Measurements from ENCODE around the gene PDZD2.
"Not testable (repeated sequence)": the region's sequence is repeated elsewhere in the genome, so short reads cannot be mapped to it uniquely, and the experiment has no call there.

PDZD2 gene

GRCh38 chr5:31638748-31639418 is at the start of gene PDZD2:
TSS of gene PDZD2 (plus strand) at chr5:31639131.
- no peak for DNase-seq

DNA sequence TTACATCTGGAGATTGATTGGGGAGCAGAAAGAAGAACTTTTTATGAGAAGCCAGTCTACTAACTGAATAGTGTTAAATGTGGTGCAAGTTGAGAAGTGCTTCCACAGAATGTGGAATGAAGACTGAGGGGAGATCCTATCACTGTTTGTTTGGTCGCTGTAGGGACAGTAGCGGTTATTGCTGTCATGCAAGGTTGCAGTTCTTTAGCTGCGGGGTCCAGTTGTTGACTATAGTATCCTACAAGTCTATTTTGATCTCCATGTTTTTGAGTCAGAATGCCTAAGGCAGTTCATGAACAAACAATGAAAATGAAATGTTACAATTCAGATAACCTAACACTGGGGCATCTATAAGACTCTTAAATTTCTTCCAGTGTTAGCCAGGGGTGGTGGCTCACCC is 45.3 kb upstream of the PDZD2 start:
- DNase-seq, result no peak

GRCh38 chr5:31596354-31596753 is 42.6 kb upstream of the PDZD2 start:
- DNase-seq, result no peak

GRCh38 chr5:31598640-31599611 is 40.0 kb upstream of the PDZD2 start:
- no peak for DNase-seq

GRCh38 chr5:31602305-31602704 is 36.6 kb upstream of the PDZD2 start:
- DNase-seq, result not testable (repeated sequence)

- no peak for DNase-seq
Measured at GRCh38 chr5:31604240-31604639, 34.7 kb upstream of the PDZD2 start.

- no peak for DNase-seq
Measured at GRCh38 chr5:31604644-31605043, 34.3 kb upstream of the PDZD2 start.

- no peak for DNase-seq
Measured at GRCh38 chr5:31605920-31606319, 33.0 kb upstream of the PDZD2 start.

GRCh38 chr5:31607546-31607945 is 31.4 kb upstream of the PDZD2 start:
- DNase-seq, result no peak

- DNase-seq, result no peak
Measured at GRCh38 chr5:31611002-31611401, 27.9 kb upstream of the PDZD2 start.

DNA sequence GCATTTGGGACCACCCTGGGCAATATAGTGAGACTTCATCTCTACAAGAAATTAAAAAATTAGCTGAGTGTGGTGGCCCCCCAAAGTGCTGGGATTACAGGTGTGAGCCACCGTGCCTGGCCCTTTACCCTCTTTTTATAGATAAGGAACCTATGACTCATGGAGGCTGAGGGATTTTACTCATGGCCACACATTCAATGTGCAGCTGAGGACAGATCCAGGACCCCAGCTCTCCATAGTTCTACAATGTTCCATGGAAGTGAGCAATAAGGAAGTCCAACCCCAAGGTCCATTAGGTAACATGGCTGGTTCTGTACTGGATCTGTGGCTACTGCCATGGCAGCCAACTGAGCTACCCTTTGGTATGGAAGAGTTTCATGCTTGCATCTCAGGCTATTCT is 25.3 kb upstream of the PDZD2 start:
- DNase-seq, result no peak

DNA sequence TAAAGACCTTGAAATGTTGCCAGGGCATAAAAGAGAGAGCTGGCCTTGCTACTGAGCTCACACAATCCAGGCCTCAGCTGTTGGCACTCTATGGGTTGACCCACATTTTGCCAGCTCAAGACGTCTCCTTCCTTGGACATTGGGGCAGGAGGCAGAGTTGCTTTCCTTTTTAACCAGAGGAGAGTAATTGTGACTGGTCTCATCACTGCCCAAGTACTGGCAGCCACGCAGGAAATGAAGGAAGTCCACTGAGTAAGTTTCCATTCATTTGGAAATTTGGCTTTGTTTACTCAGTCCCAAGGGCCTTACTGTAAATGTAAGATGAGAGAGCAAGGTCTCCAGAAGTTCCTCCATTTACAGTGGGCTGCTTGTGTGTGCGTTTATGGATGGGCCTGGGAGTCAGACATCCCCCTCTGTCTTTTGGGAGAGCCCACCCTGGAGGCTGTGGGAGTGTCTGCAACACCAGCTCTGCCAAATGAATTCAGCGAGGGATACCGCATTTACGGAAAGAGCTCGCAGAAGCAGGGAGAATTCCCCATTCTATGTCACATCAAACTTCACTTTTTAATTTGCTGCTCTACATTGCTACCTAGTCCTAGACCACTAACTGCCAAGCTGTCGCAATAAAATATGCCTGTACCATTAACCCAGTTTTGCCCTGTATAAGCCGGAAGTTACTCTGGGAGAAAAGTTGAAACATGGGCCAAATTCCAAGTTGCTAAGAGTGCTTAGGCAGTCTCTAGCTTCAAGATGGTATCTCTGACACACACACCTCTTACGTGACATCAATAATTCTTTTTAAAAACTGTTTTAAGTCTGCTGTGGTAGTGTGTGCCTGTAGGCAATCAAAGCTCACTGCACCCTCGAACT is 24.5 kb upstream of the PDZD2 start:
- no peak for DNase-seq

- no peak for DNase-seq
Measured at GRCh38 chr5:31617867-31618266, 21.1 kb upstream of the PDZD2 start.

GRCh38 chr5:31620026-31620425 is 18.9 kb upstream of the PDZD2 start:
- no peak for DNase-seq

GRCh38 chr5:31623249-31623648 is 15.7 kb upstream of the PDZD2 start:
- no peak for DNase-seq

DNA sequence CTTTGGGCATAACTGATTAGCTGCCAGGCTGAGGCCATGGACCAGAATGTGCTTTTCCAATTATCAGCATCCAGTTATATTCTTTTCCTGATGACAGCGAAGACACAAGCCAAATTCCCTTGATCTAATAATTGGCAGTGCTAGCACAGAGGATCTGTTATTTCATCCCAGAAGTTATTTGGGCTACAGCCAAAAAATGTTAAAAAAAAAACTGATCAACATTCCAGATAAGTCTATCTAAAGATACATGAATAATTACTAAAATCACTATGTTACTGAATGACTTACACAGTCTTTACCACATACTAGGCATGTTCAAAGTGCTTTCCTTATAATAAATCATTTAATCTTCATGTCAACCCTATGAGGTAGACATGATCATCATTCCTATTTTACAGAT is 13.5 kb upstream of the PDZD2 start:
- no peak for DNase-seq

DNA sequence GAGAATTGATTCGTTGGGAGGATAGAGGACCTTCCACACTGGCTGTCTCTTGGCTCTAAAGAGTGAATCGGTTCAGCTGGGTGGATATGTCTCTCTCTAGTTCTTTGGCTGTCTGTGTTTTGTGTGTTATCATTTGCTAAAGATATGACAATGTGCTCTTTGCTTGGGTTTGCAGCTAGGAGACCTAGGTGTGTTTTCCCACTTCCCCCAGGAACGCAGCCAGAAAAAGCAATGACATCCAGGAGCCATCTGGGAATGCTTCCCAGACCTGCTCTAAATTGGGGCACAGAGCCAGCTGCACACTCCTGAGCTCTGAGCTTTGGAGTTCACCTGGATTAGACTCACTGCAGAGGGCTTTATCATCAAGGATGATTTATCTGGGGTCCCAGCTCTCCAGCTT is 12.8 kb upstream of the PDZD2 start:
- no peak for DNase-seq

- no peak for DNase-seq
Measured at GRCh38 chr5:31626604-31627234, 12.2 kb upstream of the PDZD2 start.

- DNase-seq, result no peak
Measured at GRCh38 chr5:31630931-31631330, 8.0 kb upstream of the PDZD2 start.

DNA sequence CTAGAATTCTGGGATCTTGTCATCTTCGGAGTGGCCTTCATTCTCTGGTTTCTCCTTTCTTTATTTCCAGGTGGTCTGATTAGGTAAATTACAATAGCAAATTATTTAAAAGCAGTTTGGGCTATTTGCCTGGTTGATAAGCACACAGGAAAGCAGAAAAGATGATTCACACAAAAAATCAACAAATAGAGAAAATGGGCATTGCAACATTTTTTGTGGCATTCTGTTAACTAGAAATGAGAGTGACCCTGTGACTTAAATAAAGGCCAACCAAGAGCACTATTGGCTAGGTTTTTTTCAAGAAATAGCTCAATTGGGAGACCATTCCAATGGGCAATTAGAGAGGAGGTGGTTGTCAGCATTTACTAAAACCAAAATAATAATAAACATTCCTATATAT is 6.5 kb upstream of the PDZD2 start:
- DNase-seq, result no peak

DNA sequence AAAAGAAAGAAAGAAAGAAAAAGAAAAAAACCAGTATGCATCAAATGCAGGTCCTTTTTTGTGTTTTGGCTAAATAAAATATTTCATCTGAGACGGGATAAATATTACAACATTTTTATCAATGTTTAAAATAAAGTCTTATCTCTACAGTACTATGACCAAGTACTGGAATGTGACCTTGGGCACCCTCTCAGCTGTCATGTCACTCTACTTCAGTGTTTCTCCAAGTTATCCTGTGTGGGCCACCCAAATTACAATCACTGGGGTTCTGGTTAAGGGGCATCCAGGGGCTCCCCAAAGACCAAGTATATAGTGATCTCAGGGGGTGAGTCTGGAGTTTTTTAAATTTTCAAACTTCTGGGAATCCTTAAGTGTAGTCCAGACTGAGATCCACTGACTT is 3.5 kb upstream of the PDZD2 start:
- no peak for DNase-seq

DNA sequence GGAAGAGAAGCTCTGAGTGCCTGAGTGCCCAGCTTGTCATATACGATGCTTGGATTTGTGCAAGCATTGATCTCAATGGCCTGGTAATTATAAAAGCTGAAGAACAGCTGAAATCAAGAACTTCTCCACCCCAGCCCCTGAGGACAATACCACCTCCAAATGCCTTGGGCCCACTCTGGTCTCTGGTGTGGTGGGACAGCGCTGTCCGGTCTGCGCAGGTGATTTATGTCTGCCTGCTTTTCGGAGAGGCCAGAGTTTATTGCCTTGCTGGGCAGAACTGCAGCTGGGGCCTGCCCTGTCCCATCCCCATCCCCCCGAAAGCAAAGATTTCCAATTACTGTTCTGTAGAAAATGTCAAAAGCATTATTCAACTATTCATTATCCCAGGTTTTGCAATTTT is 1.1 kb upstream of the PDZD2 start:
- no peak for DNase-seq

DNA sequence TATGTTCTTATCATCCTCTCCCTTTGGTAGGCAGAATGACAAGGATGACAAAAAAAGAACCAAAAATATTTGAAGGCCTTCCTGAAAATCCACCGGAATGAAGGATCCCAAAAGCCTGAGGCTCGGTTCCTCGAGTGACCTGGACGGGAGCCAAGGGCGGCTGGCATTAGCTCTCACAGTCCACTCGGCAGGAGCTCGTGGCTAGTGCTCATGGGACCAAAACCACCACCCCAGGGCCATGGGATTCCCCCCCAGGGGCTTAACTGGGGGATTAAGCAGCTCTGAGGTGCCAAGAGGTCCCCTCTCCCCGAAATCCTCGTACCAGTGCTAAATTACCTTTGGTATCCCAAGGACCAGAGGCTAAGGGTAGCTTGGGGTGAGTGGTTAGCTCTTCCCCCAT is 586 bp upstream of the PDZD2 start:
- DNase-seq, result no peak

Measured in cortex of kidney (tissue), 1 donor.